PC-9 (cell line): Measurements from ENCODE around the gene ADSL. TPM values are rescaled to one million over a fixed set of nuclear protein-coding genes. Genes with fewer than 3 reads are reported as not detected.

Experiments
- BruUV-seq: library from RNA; stranded (reverse); fragments of 400-500 nt; replicated peaks from 2 replicates; lab custom pipeline; 2021; lab: Mats Ljungman, UMichigan
- CTCF ChIA-PET: fragments of 300-600 bp; sonication (Branson Sonifier 250); formaldehyde crosslinking; loops from one replicate; lab custom pipeline; 2022; ENCODE audit warnings: antibody characterized with exemption; lab: Charles Lee
- POLR2A ChIA-PET: fragments of 300-600 bp; sonication (Branson Sonifier 250); formaldehyde crosslinking; loops from one replicate; lab custom pipeline; 2022; ENCODE audit warnings: antibody characterized with exemption; ENCODE audit not compliant: unreplicated experiment; lab: Charles Lee
- DNase-seq, 2 experiments: peaks; one replicate each; pipeline versions ENCODE4 v3.0.0 to v3.0.0-alpha.2; 2015 to 2022; ENCODE audit warnings: mixed read lengths in 1 of 2
- H2AFZ ChIP-seq: fragments of 200-600 bp; sonication (generic); 2 replicates; pipeline ENCODE4 v1.8.1; 2017; ENCODE audit warnings: antibody characterized with exemption
- H3F3A ChIP-seq: fragments of 200-600 bp; sonication (generic); 2 replicates; pipeline ENCODE4 v1.8.1; 2017; ENCODE audit warnings: antibody characterized with exemption, mild to moderate bottlenecking, low read depth; ENCODE audit not compliant: insufficient read depth
- H3K27ac ChIP-seq: fragments of 200-600 bp; sonication (generic); 2 replicates; pipeline ENCODE4 v1.6.1; 2016; ENCODE audit warnings: mixed run types
- H3K27me3 ChIP-seq: fragments of 200-600 bp; sonication (generic); 2 replicates; pipeline ENCODE4 v1.6.1; 2016; ENCODE audit warnings: low read depth, mixed run types; ENCODE audit not compliant: insufficient read depth
- H3K36me3 ChIP-seq: fragments of 200-600 bp; sonication (generic); 2 replicates; pipeline ENCODE4 v1.6.1; 2016; ENCODE audit warnings: low read depth, mixed run types
- H3K4me1 ChIP-seq: fragments of 200-600 bp; sonication (generic); replicated peaks from 2 replicates; pipeline ENCODE4 v1.6.1; 2016; ENCODE audit warnings: mixed run types; ENCODE audit not compliant: insufficient read depth
- H3K4me2 ChIP-seq: fragments of 200-600 bp; sonication (generic); 2 replicates; pipeline ENCODE4 v1.6.1; 2017; ENCODE audit warnings: mixed run types
- H3K4me3 ChIP-seq: fragments of 200-600 bp; sonication (generic); 2 replicates; pipeline ENCODE4 v1.6.1; 2016; ENCODE audit warnings: mixed run types
- H3K79me2 ChIP-seq: fragments of 200-600 bp; sonication (generic); 2 replicates; pipeline ENCODE4 v1.6.1; 2017; ENCODE audit warnings: low read depth, mixed run types
- H3K9me2 ChIP-seq: fragments of 200-600 bp; sonication (generic); 2 replicates; pipeline ENCODE4 v1.8.1; 2017; ENCODE audit warnings: mild to moderate bottlenecking; ENCODE audit not compliant: insufficient read depth
- H3K9me3 ChIP-seq: fragments of 200-600 bp; sonication (generic); 2 replicates; pipeline ENCODE4 v1.8.1; 2016; ENCODE audit warnings: low read depth; ENCODE audit not compliant: insufficient read depth
- H4K20me1 ChIP-seq: fragments of 200-600 bp; sonication (generic); 2 replicates; pipeline ENCODE4 v1.8.1; 2017; ENCODE audit not compliant: insufficient read depth
- CTCF ChIP-seq: fragments of 200-600 bp; sonication (generic); conservative IDR thresholded peaks from 2 replicates; pipeline ENCODE4 v1.6.1; 2017; ENCODE audit warnings: mixed run types, antibody characterized with exemption, mild to moderate bottlenecking, moderate library complexity
- EZH2 ChIP-seq: fragments of 200-600 bp; sonication (generic); IDR thresholded peaks from 2 replicates; pipeline ENCODE4 v1.8.0; 2017; ENCODE audit warnings: antibody characterized with exemption, low read depth
- intact Hi-C: fragments of 100-400 bp; cut with micrococcal nuclease; formaldehyde crosslinking; loops from one replicate; pipeline ENCODE4 v1.10.0; 2022; ENCODE audit not compliant: unreplicated experiment
- total RNA-seq: library from RNA; stranded (reverse); gene quantifications from 2 replicates; pipeline ENCODE4 v1.2.3, GENCODE V29; 2021

Gene ADSL
- total RNA-seq, 1 experiment from 2014 or later: 56.2 TPM

- Histone ChIP-seq H3K4me2 (no peak overlapping the region), H3K4me1 (no peaks in the 10 kb centered on the region), H3K9me2 (no peaks in the 10 kb centered on the region), H3K9me3 (no peaks in the 10 kb centered on the region), H3K36me3 (no peaks in the 10 kb centered on the region), H4K20me1 (no peaks in the 10 kb centered on the region), H3K79me2 (peaks cover 13% of the 10 kb centered on the region), H3K27ac (no peak overlapping the region), H2AFZ (no peak overlapping the region), H3K27me3 (no peaks in the 10 kb centered on the region), H3F3A (peaks cover 36% of the 10 kb centered on the region), H3K4me3 (no peak overlapping the region)
- ChIA-PET CTCF (no interaction called here), POLR2A (no interaction called here)
- no TSS peak for BruUV-seq
- intact Hi-C loops: no loop called here
- TF ChIP-seq CTCF (no peak), EZH2 (no peak)
- DNase-seq: no peak
These were observed 4.7 kb upstream of the ADSL start for GRCh38 chr22:40341604-40342003.

- no peaks in the 10 kb centered on the region for H3K36me3 ChIP-seq
- no peak overlapping the region for H3K27ac ChIP-seq
- H3K27me3 ChIP-seq: no peaks in the 10 kb centered on the region
- no peak overlapping the region for H2AFZ ChIP-seq
- peaks cover 2% of the 10 kb centered on the region for H3K4me1 ChIP-seq
- no peaks in the 10 kb centered on the region for H3K9me3 ChIP-seq
- no peaks in the 10 kb centered on the region for H3K9me2 ChIP-seq
- no peak for DNase-seq
- BruUV-seq: no TSS peak
- H3K4me2 ChIP-seq: no peak overlapping the region
- CTCF ChIA-PET: no interaction called here
- peaks cover 22% of the 10 kb centered on the region for H3K79me2 ChIP-seq
- H4K20me1 ChIP-seq: no peaks in the 10 kb centered on the region
- TF ChIP-seq EZH2: no peak
- TF ChIP-seq CTCF: no peak
- no peak overlapping the region for H3K4me3 ChIP-seq
- H3F3A ChIP-seq: peaks cover 43% of the 10 kb centered on the region
- POLR2A ChIA-PET: interaction anchor here (0.6 kb wide), 2 partner anchors 44 to 69 kb away, joined by 3 read pairs; no protein-coding TSS in a partner anchor
- intact Hi-C loops: no loop called here
These were observed 3.8 kb upstream of the ADSL start for GRCh38 chr22:40342521-40342920.

GRCh38 chr22:40345271-40345670 lies 1.0 kb upstream of the ADSL start:
- Histone ChIP-seq H3K4me3 (peak overlapping the region; percentile 79), H3K9me2 (no peaks in the 10 kb centered on the region), H2AFZ (no peak overlapping the region), H3K36me3 (peaks cover 11% of the 10 kb centered on the region), H4K20me1 (no peaks in the 10 kb centered on the region), H3K27me3 (no peaks in the 10 kb centered on the region), H3K4me1 (peaks cover 14% of the 10 kb centered on the region), H3K79me2 (peaks cover 48% of the 10 kb centered on the region), H3K27ac (peak overlapping the region; percentile 87), H3F3A (peaks cover 48% of the 10 kb centered on the region), H3K9me3 (no peaks in the 10 kb centered on the region), H3K4me2 (peak overlapping the region; percentile 87)
- CTCF ChIA-PET: interaction anchor here (0.6 to 1.3 kb wide), 4 partner anchors 15 to 416 kb away, joined by 3 to 6 read pairs (median 4); no protein-coding TSS in a partner anchor
- BruUV-seq: no TSS peak
- DNase-seq: peak; percentile 23 to 70
- intact Hi-C loops: loop anchor here (5.0 kb wide), 2 partner anchors 848 to 1173 kb away; no protein-coding TSS in a partner anchor
- POLR2A ChIA-PET: interaction anchor here (0.6 to 1.0 kb wide), 5 partner anchors 23 to 944 kb away, joined by 3 to 49 read pairs (median 12); partner anchors contain the start of gene TNRC6B
- TF ChIP-seq CTCF (no peak), EZH2 (no peak)
